Occipital lobe (tissue), 2 donors: ENCODE data around the gene ATXN1. TPM values are rescaled to one million over a fixed set of nuclear protein-coding genes. Genes with fewer than 3 reads are reported as not detected.
"Not testable (repeated sequence)": the region's sequence is repeated elsewhere in the genome, so short reads cannot be mapped to it uniquely, and the experiment has no call there.

Experiments
- DNase-seq: peaks from one replicate; lab custom pipeline; 2025; lab: John Stamatoyannopoulos, UW
- total RNA-seq: library from RNA; depleted of rRNA; stranded (reverse); fragments of >200 nt; gene quantifications from one replicate; pipeline ENCODE4 v1.2.3, GENCODE V29; 2014

The ATXN1 gene
- total RNA-seq, 1 donor from 2014 or later: 102 TPM

DNA sequence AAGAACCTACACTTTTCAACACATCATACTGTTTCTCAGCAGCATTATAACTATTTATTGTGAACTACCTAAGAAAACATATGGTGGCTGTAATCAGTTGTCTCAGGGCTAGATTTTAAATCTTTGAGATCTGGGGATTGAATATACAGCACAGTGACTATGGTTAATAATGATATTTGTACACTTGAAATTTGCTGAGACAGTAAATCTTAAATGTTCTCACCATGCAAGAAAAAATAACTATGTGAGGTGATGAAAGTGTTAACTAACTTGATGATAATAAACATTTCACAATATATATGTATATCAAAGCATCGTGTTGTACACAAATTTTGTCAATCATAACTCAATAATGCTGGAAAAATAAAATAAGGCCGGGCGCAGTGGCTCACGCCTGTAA is 113.8 kb downstream of the ATXN1 start:
- DNase-seq: no peak

- DNase-seq: no peak
Measured at GRCh38 chr6:16644540-16645250, 116.6 kb downstream of the ATXN1 start.

DNA sequence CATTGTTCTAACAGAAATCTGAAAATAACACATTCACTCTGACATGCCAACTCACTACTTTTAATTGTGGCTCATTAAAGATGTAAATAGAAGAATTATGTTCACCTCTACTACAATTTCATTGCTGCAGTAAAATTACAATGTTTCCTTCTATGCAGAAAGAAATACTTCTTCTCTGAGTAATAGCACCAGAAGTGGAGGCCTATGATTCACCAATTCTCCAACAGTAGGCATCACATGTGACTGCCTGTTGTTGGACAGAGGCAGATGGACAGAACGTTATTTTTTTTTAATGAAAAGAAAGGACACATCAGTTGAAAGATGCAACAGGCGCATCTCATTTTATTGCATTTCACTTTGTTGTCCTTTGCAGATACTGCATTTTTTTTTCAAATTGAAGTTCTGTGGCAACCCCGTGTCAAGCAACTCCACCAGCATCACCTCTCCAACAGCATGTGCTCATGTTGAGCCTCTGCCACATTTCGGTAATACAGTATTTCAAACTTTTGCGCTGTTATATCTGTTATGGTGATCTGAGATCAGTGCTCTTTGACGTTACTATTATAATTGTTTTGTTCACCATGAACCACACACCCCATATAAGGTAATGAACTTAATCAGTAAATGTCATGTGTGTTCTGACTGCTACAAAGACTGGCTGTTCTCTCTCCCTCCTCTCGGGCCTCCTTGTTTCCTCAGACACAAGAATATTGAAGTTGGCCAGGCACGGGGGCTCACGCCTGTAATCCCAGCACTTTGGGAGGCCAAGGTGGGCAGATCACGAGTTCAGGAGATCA is 121.4 kb downstream of the ATXN1 start:
- no peak for DNase-seq

DNA sequence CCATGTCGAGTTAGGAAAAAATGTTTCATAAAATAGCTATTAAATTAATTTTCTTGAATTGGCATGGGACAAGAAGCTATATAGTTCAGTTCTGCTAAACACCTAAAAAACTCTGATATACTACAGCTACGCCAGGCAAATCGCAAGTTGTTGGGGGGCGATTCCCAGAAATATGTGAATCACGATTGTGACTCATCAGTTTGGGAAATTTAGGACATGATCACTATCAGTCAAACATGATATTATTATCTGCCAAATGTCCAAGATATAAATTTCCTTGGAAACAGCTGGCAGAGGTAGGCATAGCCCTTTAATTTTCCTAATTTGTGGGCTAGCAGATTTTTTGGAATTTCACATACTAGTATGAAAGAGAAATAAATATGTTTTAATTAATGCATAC is 123.6 kb downstream of the ATXN1 start:
- DNase-seq: no peak

- no peak for DNase-seq
Measured at GRCh38 chr6:16635810-16636602, 125.3 kb downstream of the ATXN1 start.

GRCh38 chr6:16635291-16635809 is 125.9 kb downstream of the ATXN1 start:
- DNase-seq: no peak

GRCh38 chr6:16634855-16635254 is 126.4 kb downstream of the ATXN1 start:
- DNase-seq: no peak

DNA sequence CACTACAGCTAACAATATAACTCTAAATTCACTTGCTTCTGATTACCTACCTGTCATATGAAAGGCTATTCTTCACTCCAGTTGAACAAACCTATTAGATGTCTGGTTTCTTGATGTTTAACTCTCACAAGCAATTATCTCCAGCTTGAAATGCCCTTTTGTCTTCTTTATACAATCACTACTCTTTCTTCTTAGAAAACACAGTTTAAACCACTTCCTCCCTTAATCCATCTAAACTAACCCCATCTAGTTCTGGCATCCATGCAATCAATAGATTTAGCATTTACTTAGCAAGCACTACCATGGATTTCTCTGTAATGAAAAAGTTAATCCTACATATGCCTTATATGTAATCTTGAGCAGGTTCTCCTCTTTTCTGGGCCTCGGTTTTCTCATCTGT is 127.3 kb downstream of the ATXN1 start:
- no peak for DNase-seq

DNA sequence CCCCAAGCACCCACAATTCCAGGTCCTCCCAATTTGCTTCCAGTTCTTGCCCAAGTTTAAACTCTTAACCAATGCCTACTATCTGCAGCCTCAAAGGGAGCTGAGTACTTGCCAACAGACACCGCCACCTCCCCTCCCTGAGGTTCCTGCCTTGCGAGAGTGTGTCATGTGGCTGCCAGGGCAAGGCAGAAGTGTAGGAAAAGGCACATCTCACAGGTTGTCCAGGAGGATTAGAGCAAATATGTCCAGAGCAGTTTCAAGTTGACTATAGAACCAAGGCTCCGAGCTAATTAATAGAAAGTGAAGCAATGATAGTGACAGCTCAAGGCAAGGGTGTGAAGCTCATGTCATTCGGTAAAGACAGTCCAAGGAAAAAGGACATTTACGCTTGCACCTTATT is 127.8 kb downstream of the ATXN1 start:
- DNase-seq: no peak

DNA sequence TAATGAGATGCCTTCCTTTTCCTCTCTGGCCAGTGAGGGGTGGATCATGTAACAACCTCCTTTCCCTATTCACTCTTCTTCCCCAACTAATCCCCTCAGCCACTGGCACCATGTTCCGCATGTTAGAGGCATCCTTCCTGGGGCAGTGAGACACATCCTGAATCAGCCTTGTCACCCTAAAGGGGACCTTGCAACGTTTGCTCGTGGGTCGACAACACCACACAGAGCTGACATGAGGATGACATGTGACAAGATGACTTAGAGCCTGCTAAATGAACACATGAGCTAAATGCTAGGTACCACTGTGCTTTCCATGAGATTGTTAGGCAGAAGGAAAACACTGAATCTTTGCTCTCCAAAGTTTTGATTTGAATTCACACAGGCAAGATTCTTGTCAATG is 129.2 kb downstream of the ATXN1 start:
- no peak for DNase-seq

GRCh38 chr6:16630026-16630643 is 131.1 kb downstream of the ATXN1 start:
- no peak for DNase-seq

DNA sequence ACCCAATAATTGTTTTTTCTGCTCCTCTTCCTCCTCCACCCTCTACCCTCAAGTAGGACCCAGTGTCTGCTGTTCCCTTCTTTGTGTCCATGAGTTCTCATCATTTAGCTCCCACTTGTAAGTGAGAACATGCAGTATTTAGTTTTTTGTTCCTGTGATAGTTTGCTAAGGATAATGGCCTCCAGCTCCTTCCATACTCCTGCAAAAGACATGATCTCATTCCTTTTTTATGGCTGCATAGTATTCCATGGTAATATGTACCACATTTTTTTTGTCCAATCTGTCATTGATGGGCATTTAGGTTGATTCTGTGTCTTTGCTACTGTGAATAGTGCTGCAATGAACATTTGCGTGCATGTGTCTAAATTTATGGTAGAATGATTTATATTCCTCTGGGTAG is 132.7 kb downstream of the ATXN1 start:
- DNase-seq: not testable (repeated sequence)

- DNase-seq: no peak
Measured at GRCh38 chr6:16626650-16627049, 134.6 kb downstream of the ATXN1 start.

DNA sequence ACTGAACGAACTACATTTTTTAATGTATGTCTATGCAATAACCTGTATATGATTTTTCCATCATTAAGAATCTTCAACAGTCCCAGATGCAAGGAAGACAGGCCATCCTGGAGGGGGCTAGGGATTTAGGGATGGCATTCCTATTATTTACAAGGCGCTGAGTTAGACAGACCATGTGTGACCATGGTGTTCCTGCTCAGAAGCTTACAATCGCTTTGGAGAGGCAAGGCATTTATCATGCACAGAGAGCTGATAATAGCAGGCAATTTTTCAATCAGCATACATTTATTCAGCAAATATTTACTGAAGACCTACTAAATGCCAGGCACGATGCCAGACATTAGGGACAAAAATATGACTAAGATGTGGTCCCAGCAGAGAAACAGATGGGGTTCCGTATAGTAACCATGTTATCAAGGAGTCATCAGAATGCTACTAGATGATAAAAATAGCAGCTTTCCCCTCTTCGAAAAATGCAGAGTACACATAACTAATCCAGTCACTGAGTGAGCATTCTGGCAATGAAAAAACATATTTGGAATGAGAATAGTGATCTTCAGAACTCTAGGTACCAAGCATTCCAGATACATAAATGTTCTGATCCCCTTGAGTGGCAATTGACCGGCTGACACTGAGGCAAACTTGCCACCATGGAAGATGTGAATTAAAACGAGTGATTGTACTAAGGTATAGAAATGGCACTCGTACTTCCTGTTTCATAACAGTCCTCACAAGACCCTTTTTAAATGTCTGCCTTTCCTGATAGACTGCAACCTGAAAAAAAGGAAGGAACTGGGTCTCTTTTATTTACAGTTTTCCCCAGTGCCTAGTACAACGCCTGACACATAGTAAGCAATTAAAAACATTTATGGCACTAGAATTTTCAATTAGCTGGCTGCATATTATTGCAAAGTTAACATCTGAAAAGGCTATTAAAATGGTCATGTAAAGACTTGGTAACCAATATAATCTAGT is 135.7 kb downstream of the ATXN1 start:
- DNase-seq: no peak

- no peak for DNase-seq
Measured at GRCh38 chr6:16624636-16625290, 136.5 kb downstream of the ATXN1 start.

DNA sequence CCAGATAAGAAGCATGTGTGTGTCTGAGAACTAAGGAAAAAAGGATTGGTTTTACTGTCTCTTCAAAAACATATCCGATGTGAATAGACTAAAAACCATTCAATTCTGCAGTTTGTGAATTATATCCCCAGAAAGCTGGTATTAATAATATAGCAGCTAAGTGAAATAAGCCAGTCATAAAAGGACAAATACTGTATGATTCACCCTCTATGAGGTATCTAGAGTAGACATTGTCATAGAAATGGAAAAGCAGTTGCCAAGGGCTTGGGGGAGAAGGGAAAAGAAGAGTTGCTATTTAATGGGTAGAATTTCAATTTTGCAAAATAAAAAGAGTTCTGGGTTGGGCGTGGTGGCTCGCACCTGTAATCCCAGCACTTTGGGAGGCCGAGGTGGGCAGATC is 137.5 kb downstream of the ATXN1 start:
- DNase-seq: no peak

- no peak for DNase-seq
Measured at GRCh38 chr6:16623029-16623653, 138.1 kb downstream of the ATXN1 start.

- no peak for DNase-seq
Measured at GRCh38 chr6:16622193-16622592, 139.1 kb downstream of the ATXN1 start.

DNA sequence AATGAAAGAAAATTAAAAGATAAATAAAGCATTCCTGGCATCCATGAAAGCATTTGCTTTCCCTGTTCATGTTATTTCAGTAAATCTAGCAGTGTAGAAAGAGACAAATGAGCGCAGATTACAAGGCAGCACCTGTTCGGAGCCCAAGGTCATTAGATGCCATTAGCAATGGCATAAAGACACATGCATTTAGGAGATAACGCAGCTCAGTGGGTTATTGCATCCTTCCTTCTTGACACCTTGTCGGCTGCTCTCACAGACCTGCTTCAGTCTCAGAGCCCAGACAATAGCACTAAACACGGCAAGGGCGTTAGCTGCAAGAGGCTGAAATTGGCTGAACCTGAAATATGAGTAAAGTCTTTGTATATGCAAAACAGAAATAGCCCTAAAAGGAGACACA is 140.3 kb downstream of the ATXN1 start:
- DNase-seq: no peak
